NCI-H2227 (cell line): Measurements from ENCODE around the gene VCL.
"Not testable (repeated sequence)": the region's sequence is repeated elsewhere in the genome, so short reads cannot be mapped to it uniquely, and the experiment has no call there.

Source experiments
- DNase-seq: peaks from one replicate; lab custom pipeline; 2025; ENCODE audit not compliant: unreplicated experiment; lab: John Stamatoyannopoulos, UW

The VCL gene

DNA sequence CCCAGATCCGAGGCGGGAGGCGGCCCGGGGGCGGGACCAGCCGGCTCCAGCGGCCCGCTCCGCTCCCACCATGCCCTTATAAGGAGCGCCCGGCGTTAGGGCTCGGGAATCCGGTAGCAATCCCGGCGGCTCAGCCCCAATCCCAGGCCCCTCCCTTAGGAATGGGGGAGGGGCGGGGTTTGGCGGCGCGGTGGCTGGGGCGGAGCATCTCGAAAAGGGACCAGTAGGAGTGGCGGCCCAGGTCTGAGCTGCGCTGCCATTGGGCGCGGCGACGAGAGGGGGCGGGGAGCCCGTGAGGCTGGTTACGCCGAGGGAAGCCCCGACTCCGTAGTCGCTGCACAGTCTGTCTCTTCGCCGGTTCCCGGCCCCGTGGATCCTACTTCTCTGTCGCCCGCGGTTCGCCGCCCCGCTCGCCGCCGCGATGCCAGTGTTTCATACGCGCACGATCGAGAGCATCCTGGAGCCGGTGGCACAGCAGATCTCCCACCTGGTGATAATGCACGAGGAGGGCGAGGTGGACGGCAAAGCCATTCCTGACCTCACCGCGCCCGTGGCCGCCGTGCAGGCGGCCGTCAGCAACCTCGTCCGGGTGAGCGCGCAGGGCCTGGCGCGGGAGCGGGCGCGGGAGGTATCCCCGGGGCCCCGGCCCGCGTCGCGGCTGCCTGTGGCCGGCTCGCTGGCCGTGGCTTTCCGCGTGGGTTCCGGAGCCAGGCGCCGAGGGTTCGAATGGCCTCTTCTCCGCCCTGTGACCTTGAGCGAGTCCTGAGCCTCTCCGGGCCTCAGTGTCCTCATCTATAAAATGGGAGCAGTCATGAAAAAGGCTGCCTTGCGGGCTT, at the start of gene VCL:
Gene VCL, plus strand, starts transcription at position 330 of the 836 bp plus-strand sequence. Its CDS starts 92 bp downstream, at position 422.
- DNase-seq, result peak; percentile 97

DNA sequence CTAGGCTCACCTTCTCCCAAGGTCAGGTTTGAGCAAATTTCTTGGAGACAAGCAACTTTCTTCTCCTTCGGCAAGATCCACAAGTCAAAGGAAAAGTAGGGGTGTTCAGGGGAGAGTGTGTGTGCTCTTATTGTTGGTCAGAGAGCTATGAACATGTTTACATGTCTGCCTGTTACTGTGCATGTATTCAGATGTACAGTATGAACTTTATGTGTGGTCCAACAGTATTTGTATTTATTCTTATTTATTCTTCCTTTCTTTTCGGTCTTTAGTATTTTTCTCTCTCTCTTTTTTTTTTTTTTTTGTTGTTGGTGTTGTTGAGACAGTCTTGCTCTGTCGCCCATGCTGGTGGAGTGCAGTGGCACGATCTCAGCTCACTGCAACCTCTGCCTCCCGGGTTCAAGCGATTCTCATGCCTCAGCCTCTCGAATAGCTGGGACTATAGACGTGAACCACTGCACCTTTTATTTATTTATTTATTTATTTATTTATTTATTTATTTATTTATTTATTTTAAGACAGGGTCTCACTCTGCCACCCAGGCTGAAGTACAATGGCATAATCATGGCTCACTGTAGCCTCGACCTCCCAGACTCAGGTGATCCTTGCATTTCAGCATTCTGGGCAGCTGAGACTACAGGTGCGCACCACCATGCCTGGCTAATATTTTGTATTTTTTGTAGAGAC, 48.8 kb upstream of the VCL start:
- DNase-seq, result no peak

DNA sequence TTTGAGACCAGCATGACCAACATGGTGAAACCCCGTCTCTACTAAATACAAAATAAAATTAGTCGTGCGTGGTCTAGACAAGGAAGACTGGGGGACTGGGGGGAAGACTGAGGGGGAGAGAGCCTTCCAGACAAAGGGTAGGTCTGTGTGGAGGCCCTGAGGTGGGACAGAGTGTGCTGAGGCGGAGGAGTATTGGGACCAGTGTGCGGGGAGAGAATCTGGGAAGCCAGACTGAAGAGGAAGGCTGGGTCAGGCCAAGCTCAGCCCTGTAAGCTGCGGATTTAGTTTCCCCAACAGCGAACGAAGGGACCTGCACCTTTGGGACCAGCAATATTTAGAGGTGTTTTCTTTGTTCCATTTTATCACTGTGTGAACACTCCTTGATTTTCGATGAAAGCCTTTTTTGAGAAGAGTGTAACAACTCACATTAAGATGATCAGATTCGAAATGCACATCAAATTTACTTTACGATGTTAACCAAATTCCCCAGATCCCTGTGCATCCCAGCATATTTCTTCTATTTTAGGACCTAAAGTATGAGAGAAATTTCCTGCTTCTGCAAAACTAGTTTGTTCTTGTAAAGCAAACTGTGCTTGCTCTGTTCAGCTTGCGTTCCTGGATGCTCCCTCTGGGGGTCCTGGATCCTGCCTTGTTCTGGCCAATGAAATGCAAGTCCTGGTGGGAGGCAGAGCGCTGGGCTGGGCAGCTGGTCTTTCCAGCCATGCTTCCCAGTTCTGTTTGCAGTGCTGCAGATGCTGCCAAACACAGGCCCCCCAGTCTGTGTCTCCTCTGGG, 47.6 kb upstream of the VCL start:
- DNase-seq, result peak; percentile 6

DNA sequence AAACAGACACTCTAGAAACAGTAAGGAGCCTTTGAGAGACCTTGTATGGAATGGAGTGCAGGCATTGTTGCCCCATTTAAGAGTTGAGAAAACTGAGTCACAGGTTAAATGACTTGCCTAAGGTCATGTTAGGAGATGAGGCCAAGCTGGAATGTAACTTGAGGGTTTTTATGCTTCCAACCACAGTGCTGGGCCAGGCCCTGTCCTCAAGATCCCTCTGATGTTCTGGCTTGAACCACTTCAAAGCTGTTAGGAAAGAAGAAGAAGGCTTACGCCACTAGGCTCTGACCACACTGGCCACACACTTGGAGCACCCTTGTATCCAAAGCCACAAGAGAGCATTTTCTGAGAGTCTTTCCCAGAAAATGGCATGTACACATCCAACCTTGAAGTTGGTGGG, 44.3 kb upstream of the VCL start:
- DNase-seq, result no peak

DNA sequence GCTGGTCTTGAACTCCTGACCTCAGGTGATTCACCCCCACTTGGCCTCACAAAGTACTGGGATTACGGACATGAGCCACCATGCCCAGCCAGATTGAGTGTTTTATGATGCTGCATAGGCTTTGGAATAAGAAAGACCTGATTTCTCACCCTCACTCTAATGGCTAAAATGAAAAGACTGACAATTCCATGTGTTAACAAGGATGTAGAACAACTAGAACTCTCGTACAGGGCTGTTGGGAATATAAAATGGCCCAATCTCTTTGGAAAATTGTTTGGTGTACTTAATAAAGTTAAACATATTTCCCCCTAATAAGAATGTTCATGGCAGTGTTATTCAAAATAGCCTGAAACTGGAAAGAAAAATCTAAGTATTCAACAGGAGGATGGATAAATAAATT, 43.2 kb upstream of the VCL start:
- no peak for DNase-seq

DNA sequence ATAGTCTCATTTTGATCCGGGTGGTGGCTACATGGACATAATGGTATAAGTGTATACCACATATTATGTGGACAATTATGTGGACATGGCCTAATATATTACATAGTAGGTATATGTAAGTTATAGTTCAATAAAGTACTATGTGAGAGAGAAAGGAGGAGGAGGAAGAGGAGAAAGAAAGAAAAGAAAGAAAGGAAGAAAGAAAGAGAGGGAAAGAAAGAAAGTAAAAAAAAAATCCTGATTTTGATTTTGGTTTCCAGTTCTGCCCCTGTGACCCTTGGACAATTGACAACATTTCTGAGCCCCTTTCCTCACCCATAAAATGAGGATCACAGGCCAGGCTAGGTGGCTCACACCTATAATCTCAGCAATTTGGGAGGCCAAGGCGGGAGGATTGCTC, 42.2 kb upstream of the VCL start:
- DNase-seq, result no peak

DNA sequence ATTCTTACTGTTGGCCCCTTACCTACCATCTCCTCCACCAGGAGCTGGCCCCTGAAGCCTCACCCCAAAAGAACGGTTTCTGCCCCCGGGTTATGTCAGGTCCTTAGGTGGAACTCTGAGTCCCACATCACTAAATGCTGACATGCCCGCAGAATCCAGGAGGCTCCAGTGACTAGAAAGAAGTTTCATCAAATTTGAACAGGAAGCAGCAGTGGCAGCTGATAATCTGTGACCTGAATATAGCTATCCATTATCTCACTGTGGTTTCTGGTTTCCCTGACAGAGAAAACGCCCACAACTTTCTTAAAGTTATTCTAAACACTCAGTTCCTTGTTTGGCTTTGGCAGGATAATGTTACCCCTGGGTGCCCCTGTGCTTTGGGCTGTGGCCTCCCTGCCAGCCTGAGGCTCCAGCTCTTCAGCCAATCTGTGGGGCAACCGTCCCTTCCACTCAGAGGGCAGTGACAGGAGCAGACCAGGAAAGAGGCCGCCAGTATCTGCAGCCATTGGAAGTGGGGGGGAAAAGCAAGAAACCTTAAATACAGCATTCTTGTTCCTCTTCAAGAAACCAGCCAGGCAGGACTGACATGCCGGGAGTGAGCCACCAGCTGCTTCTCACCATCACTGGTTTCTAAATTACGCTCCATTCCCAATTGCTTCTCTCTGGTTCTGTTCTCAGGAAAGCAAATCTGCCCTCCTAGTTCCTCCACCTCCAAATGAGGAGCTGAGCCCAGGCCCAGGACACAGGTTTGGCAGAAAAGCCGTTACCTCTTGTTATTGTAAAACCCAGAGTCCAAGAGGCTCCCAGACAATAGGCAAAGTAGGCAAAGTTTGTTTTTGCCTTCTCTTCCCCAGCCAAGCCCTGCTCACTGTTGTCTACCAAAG, 41.2 kb upstream of the VCL start:
- no peak for DNase-seq

DNA sequence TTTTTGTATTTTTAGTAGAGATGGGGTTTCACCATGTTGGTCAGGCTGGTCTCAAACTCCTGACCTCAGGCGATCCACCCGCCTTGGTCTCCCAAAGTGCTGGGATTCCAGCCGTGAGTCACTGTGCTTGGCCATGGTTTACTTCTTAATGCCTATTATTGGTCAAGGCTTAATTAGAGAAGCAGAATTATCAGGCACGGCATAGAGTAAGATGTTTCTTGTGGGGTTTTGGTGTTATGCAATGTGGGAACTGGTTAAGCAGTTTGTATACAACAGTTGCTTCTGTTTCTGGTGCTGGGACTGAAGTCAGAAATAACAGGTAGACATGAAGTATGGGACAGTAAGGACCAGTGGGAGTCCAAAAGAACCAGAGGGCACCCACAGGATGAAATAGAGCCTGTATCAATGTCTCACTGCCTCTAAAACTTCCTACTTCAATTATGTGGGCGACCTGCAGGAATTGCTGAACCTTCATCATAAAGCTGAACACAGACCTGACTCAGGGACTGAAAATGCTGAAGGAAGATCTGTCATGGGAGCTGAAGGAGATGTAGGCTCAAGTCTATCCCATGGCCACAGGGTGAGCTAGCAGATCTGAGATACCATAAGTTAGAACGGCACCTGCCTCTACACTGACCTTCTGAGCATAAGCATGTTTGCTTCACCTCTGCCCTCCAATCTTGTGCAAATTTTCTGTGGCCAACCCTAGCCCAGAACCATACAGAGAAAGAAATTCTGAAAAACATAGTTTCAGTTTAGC, 38.3 kb upstream of the VCL start:
- no peak for DNase-seq

DNA sequence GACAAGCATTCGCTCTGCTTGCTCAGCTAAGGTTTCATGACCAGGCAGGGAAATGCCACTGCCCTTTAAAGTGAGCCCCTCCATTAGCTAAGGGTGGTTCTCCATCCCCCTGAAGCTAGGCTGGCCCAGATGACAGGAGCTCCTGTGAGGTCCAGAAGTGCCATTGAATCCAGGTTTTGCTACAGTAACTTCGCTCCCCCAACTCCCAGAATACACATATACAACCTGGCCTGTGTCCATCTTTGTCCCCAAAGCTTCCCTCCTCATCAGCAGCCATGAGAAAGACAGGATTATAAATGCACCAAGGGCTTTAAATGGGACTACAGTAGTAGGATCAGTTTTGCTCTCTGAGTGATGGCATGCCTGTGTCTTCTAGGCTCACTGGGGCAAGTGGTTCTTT, 35.5 kb upstream of the VCL start:
- no peak for DNase-seq

DNA sequence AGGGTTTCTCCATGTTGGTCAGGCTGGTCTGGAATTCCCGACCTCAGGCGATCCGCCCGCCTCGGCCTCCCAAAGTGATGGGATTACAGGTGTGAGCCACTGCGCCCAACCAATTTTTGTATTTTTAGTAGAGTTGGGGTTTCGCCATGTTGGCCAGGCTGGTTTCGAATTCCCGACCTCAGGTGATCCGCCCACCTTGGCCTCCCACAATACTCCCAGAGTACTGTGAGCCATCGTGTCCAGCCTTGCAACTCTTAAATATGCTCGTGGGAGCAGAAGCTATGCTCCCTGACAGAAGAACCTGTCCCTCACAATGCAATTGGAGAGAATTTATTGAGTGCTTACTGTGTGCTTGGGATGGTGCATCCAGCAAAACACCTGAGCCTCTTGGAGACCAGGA, 34.4 kb upstream of the VCL start:
- DNase-seq, result not testable (repeated sequence)

DNA sequence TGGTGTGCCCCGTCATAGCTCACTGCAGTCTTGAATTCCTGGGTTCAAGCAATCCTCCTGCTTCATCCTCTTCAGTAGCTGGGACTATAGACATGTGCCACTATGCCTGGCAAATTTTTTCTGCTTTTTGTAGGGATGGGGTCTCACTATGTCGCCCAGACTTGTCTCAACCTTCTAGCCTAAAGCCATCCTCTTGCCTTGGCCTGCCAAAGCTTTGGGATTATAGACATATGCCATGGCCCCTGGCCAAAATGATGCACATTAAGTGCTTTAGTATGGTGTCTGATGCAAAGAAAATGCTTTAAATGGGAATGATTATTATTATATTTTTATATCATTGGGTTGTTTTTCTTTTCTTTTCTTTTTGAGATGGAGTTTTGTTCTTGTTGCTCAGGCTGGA, 33.2 kb upstream of the VCL start:
- DNase-seq, result no peak

DNA sequence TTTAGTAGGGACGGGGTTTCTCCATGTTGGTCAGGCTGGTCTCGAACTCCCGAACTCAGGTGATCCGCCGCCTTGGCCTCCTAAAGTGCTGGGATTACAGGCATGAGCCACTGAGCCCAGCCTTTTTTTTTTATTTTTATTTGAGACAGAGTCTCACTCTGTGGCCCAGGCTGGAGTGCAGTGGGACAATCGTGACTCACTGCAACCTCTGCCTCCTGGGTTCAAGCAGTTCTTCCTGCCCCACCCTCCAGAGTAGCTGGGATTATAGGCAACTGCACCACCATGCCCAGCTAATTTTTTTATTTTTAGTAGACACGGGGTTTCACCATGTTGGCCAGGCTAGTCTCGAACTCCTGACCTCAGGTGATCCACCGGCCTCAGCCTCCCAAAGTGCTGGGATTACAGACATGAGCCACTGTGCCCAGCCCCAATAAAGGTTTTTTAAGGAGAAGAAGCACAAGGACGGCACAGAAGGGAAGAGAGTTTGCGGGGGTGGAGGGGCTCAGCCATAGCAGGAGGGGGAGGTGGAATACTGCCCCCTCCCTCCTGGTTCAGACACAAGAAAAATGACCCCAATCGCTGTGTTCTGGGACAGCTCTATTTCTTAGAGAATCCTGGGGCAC, 32.5 kb upstream of the VCL start:
- not testable (repeated sequence) for DNase-seq

DNA sequence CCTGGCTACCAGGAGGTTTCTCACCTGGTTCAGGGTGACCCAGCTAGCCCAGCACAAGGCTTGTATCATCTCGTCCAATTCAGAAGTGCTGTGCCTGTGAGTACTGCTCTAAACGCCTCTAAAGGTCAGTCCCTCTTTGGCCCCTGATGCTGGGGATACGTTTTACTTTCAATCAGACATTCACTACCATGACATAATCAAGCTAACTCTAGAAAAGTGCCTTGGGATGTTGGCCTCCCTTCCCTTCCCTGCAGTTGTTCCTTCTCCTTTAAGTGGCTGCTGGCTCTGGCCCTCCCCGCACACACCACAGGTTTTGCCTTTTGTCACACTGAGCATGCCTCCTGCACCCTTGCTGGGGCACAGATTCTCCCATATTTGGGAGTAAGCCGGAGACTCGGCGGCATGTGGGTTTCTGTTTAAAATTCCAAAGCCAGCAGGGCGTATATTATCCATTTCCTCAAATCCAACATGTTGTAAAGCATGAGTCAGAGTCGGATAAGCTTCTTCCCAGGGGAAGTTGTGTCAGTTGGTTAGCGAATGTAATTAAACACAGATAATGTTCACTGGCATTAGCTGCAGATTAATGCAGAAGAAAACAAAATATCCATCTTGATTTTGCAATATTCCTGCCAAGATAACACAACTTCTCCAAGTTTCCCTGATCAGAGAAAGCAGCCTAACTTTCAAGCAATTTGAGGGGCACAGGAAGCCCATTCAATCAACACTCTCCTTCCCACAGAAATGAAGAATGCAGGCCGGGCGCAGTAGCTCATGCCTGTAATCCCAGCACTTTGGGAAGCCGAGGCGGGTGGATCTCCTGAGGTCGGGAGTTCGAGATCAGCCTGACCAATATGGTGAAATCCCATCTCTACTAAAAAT, 31.8 kb upstream of the VCL start:
- no peak for DNase-seq

DNA sequence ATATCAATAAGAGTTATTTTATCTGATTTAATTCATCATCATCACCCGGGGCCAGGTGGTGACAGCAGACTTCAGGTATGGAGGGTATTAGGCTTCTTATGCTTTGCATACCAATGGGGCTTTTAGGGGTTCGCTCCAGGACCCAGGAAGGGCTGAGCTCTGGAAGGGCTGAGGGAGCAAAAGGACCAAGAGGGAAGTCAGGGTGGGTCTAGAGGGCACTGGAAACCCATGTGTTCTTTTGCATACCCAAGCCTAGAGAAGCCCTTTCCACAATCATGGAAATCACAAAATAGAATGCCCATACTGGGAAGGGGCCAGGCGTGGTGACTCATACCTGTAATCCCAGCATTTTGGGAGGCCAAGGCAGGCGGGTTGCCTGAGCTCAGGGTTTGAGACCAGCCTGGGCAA, 30.9 kb upstream of the VCL start:
- no peak for DNase-seq

DNA sequence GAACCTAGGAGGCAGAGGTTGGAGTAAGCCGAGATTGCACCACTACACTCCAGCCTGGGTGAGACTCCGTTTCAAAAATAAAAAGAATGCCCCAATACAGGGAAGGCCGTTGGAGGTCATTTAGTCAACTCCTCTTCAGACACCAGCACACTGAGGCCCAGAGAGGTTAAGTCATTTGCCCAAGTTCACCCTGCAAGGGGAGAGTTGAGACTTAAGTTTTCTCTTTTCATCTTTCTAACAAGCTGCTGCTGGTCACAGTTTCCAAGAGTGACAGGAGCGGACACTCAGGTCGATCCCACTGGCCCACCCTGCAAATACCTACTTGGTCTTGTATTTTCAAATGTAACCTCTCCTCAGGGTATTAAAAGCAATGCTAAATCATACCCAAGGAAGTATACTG, 30.4 kb upstream of the VCL start:
- DNase-seq, result no peak

DNA sequence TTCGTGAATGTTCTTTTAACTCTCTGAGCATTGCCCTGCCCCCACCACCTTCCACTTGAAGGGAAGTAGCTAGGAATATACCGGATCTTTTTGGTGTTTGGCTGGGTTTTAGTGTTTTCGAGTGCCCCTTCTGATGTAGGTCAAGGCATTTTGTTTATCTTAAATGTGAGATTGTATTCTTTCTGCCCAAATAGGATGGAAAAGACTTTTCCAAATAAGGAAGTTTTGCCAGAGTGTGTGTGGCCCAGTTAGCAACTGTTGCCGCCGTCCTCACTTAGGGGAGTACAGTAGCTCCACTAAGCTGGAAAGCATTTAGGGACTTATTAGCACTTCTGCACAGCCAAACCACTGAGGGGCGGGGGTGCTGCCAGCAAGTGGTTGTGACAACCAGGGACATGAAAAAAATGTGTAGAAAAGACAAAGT, 29.8 kb upstream of the VCL start:
- DNase-seq, result no peak

DNA sequence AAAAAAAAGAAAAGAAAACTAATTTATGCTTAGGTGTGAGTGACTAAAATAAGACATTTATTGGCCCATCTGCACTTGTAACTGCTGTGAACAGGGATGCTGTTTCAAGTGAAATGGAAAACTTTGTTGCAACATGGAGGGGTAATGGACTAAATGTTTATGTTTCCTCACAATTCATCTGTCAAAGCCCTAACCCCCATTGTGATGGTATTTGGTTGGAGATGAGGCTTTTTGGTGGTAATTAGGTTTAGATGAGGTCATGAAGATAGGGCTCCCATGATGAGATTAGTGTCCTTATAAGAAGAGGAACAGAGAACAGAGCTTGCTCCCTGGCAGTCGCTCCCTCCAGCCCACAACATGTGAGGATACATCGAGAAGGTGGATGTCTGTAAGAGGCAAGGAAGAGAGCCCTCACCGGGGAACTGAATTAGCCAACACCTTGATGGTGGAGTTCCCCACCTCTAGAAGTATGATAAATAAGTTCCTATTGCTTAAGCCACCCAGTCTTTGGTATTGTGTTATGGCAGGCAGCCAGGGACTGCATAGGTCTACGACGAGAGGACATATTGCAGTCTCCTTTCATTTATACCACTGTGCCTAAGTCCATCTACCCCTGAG, 28.6 kb upstream of the VCL start:
- DNase-seq, result no peak

DNA sequence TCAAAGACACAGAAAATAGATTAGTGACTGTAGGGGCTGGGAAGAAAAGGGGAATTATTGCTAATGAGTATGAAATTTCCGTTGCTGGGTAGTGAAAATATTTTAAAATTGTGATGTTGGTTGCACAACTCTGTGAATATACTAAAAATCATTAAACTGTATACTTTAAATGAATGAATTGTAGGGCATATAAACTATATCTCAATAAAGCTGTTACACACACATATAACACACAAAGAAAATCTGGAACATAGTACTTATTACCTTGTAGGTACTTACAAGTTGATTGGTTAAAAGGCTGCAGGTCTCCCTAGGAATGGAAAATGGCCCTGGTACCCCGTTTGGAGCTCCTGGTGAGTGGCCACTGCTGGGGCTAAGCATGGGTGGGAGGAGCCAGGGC, 27.1 kb upstream of the VCL start:
- DNase-seq, result no peak
